Measurements from ENCODE around the gene SMAD3.

GRCh38 chr15:67134871-67135492, 69.6 kb downstream of the SMAD3 start:
- TF ChIP-seq, protein P1, sequence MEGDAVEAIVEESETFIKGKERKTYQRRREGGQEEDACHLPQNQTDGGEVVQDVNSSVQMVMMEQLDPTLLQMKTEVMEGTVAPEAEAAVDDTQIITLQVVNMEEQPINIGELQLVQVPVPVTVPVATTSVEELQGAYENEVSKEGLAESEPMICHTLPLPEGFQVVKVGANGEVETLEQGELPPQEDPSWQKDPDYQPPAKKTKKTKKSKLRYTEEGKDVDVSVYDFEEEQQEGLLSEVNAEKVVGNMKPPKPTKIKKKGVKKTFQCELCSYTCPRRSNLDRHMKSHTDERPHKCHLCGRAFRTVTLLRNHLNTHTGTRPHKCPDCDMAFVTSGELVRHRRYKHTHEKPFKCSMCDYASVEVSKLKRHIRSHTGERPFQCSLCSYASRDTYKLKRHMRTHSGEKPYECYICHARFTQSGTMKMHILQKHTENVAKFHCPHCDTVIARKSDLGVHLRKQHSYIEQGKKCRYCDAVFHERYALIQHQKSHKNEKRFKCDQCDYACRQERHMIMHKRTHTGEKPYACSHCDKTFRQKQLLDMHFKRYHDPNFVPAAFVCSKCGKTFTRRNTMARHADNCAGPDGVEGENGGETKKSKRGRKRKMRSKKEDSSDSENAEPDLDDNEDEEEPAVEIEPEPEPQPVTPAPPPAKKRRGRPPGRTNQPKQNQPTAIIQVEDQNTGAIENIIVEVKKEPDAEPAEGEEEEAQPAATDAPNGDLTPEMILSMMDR (IDR thresholded peaks at IDR 0.05; ENCODE audit: insufficient read depth, low read length): no peak
- no peak for TF ChIP-seq POLR2AphosphoS5 (IDR thresholded peaks at IDR 0.05; ENCODE audit: low read depth)
- TF ChIP-seq REST (IDR thresholded peaks at IDR 0.05; ENCODE audit: insufficient replicate concordance, low read depth): no peak
